Measurements from ENCODE around the gene STX8. TPM values are rescaled to one million over a fixed set of nuclear protein-coding genes. Genes with fewer than 3 reads are reported as not detected.

The STX8 gene
- total RNA-seq, 1 experiment from 2014 or later, result 103 TPM

DNA sequence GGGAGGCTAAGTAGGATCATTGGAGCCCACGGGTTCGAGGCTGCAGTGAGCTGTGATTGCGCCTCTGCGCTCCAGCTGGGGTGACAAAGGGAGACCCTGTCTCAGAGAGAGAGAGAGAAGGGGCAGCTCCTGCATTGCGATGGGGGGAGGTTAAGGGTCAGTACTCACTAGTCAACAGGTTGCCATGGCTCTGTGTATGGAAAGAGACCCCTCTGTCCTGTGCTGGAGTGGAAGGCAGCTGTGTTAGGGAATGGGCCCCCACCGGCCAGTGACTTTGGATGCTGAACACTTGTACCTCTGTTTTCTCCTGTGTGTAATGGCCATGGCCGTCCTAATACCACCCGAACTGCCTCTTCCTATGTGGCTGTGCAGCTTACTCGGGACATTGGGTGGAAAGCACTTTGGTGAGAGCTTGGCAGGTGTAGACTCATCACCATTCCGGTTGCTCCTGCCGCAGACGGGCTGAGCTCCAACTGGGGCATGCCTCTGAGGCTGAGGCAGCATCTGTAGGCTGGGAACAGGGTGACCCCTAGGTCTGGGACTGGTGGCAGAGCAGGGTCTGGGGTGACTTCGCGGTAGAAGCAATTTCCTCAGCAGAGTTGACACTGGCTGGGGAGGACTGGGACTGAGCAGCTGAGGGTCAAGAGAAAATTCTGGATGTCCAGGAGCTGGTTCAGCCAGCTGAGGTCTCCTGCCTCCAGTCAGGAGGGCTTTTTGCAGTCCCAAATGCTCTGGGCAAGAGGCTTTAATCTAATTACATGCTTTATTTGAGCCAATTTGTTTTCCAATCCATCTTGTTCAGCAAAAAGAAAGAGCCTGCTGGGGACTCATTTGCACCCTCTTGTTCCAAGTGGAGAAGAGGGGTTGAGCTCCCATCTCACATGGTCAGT lies 369.9 kb downstream of the STX8 start:
- Histone ChIP-seq H3K9me3 (no peaks in the 10 kb centered on the region), H3K27me3 (no peaks in the 10 kb centered on the region), H3K36me3 (no peaks in the 10 kb centered on the region), H3K4me3 (no peak overlapping the region)
- no peak for DNase-seq

DNA sequence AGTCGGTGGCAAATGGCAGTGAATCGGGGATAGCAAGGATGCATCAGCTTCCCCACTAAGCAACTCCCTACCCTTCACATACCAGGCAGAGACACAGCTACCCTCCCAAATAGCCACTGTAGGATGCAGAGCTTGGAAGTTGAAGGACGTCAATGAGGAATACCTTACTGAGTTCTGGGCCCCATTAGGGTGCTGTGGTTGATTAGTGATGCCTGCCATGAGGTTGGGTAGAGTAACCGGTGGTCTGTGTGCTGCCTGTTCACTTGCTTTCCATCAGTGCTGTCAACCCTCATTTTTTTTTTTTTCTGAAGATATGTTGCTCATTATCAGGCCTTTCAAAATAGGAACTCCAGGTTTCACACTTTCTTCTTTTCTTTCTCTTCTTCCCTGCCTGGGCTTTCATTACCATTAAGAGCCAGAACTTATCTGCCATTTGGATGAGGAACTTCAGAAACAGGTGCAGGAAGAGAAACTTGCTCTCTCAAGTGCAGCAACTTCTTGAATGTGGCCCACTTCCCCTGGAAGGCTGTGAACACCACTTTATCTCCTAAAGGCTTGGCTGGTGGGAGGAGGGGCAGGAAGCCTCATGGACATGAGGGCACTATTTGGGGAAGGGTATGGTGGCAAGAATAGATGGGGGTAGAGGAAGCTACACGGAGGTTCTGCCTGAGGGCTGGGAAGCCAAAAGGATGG lies 370.8 kb downstream of the STX8 start:
- Histone ChIP-seq H3K9me3 (no peaks in the 10 kb centered on the region), H3K36me3 (no peaks in the 10 kb centered on the region), H3K4me3 (no peak overlapping the region), H3K27me3 (no peaks in the 10 kb centered on the region)
- DNase-seq, result no peak

DNA sequence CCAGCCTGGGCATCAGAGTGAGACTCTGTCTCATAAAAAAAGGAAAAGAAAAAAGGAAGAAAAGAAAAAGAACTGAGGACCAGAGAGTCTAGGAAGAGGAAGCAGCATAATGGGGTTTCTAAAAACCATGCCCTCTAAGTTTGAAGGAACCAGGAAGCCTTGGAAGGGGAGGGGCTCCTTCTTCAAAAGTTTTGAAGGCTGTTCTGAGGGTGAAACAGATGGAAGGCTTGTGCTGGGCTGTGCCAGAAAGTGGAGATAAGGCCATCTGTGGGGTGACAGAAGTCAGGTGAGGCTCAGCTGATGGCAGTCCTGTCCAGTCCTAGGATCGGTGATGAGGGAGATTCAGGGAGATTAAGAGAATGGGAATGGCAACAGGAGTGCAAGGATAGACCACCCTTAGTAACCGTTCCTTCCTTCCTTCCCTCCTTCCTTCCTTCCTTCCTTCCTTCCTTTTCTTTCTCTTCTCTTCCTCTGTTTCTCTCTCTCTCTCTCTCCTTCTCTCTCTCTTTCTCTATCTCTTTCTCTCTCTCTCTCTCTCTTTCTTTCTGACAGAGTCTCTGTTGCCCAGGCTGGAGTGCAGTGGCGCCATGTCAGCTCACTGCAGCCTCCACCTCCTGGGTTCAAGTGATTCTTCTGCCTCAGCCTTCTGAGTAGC lies 371.7 kb downstream of the STX8 start:
- no peak for DNase-seq
- H3K4me3 ChIP-seq, result no peak overlapping the region
- H3K27me3 ChIP-seq, result no peaks in the 10 kb centered on the region
- no peaks in the 10 kb centered on the region for H3K9me3 ChIP-seq
- H3K36me3 ChIP-seq, result no peaks in the 10 kb centered on the region

DNA sequence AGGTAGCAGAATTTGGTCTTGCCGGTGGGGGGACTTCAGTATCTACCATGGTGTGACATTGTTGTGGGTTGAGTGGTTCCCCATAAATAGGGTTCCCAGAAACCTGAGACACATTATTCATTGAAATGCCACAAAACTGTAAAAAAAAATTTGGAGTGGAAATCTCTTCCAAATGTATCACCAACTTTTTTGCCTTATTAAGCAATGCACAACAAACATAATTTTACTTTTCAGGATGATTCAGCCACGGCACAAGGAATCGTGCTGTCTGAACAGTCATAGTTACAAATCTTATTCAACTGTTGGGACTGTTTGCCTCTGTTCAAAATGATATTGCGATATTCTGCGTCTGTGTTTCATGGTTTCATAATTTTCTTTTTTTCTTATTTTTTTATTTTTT lies 373.1 kb downstream of the STX8 start:
- DNase-seq, result no peak
- Histone ChIP-seq H3K4me3 (no peak overlapping the region), H3K9me3 (no peaks in the 10 kb centered on the region), H3K36me3 (no peaks in the 10 kb centered on the region), H3K27me3 (no peaks in the 10 kb centered on the region)

DNA sequence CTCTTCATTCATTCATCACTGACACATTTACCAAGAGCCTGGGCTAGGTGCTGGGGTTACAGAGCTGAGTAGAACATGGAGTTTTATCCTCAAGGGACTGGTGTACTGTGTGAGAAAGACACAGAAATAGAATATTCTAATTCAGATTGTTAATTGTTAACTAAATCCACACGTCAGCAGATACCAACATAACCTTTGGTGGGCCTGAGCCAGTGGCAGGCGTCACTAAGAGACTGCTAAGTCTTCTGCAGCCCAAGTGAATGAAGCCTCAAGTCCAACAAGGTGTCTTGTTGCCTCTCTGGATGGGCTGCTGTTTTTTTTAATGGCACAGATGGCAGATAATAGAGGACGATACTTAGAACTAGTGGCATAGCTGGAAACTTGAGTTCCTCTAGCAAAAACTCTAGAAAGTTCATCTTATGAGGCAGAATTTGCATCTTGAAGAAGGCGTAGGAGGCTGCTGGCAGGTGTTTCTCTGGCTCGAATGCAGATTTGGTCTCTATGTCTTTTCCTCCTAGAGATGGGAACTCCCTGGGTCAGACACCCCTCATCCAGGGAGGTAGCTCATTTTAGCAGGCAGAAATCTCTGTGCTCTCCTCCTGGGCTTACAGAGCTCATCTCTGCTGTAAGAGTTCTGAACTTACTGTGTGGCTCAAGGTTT lies 374.8 kb downstream of the STX8 start:
- Histone ChIP-seq H3K27me3 (no peaks in the 10 kb centered on the region), H3K36me3 (no peaks in the 10 kb centered on the region), H3K4me3 (no peak overlapping the region), H3K9me3 (no peaks in the 10 kb centered on the region)
- DNase-seq, result no peak

Other genes starting within 250 kb of the STX8 start
- not detected in 2 replicates for gene CFAP52, start 822 bp upstream of the STX8 start, total RNA-seq (2014; rRNA removed; shearing (Covaris generic); ENCODE audit: low replicate concordance)
- 2.7 TPM in 2 replicates for gene USP43, start 69.7 kb upstream of the STX8 start, total RNA-seq (2014; rRNA removed; shearing (Covaris generic); ENCODE audit: low replicate concordance)
- not detected in 2 replicates for gene DHRS7C, start 215.8 kb upstream of the STX8 start, total RNA-seq (2014; rRNA removed; shearing (Covaris generic); ENCODE audit: low replicate concordance)
- gene GSG1L2, start 246.3 kb upstream of the STX8 start, total RNA-seq (2014; rRNA removed; shearing (Covaris generic); ENCODE audit: low replicate concordance), result not detected in 2 replicates